Lower leg skin (tissue), 4 donors: ENCODE results near the gene ZFP36L1. TPM values are rescaled to one million over a fixed set of nuclear protein-coding genes. Genes with fewer than 3 reads are reported as not detected.
"Not testable (repeated sequence)": the region's sequence is repeated elsewhere in the genome, so short reads cannot be mapped to it uniquely, and the experiment has no call there.

Experiments
- DNase-seq, 2 donors: peaks; one replicate each; pipeline ENCODE4 v3.0.0-alpha.2; 2019; ENCODE audit warnings: low spot score in 2 of 2
- H3K4me3 ChIP-seq: fragments of 200-600 bp; sonication (generic); 2 replicates; pipeline ENCODE4 v1.5.1; 2017; ENCODE audit warnings: mild to moderate bottlenecking, low read depth; ENCODE audit not compliant: poor library complexity, severe bottlenecking
- POLR2A ChIP-seq, 2 donors: fragments of 450-650 bp; IDR thresholded peaks; one replicate each; pipeline ENCODE4 v1.6.1; 2016 to 2017; ENCODE audit warnings: antibody characterized with exemption in 2 of 2, mild to moderate bottlenecking in 1 of 2, moderate library complexity in 1 of 2
- WGBS, 2 donors: methylation state at CpG; one replicate each; pipeline ENCODE4 v1.1.5; 2018; 5-methylcytosine and 5-hydroxymethylcytosine counted together
- intact Hi-C: fragments of 100-400 bp; cut with DNase I; formaldehyde crosslinking; loops from one replicate; pipeline ENCODE4 v1.15.0; 2023; ENCODE audit warnings: low total_unique reads
- total RNA-seq, 4 donors: library from RNA; depleted of rRNA; stranded (reverse); fragments of >200 nt; gene quantifications; one replicate each; pipeline ENCODE4 v1.1.0, GENCODE V29; 2016
- TF ChIP-seq, protein P1 (sequence below), 3 donors: fragments of 450-650 bp; IDR thresholded peaks; one replicate each; pipeline ENCODE4 v1.5.1; 2016; ENCODE audit warnings: antibody characterized with exemption in 3 of 3, mild to moderate bottlenecking in 3 of 3, moderate library complexity in 2 of 3

Gene ZFP36L1
- total RNA-seq, 4 donors from 2014 or later, result 466 to 2,618 (median 922) TPM

DNA sequence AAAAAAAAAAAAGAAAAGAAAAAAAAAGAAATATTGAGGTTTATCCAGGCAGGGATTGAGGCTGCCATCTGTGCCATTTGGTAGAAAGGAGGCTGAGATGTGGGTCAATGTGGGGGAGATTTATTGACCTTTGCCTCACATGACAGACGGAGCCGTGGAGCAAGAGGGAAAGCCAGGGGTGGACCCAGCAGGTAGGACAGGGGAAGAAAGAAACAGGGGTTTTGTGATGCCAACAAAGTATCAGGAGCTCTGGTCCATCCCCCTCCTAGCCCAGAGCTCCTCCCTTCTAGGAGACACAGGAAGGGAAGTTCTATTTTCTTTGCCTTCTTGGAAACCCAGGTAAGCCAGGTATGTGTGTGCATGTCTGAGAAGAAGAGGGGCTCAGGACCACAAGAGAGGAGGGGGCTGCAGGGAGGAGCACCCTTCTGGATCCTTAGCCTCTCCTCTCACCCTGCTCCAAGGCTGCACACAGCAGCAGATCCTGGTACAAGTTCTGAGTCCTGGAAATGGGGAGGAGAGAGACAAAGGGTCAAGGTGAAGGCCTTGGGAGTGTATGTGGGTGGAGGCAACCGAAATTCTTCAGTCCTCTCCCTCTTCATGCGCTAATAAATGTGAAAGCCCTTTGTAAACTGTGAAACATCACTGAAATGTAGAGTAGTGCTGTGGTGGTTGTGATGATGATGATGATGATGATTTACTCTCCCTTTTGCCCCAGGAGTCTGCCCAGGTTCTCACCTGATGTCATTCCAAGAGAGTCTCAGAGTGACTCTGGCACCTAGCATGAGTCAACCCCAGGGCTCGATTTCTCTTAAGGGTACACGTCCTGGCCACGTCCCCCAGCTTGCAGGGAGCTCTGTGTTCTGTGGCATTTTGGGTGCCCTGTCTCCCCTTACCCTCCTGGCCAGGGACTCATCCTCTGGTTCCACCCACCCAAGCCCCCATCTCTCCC is 26.3 kb downstream of the ZFP36L1 start:
- no peak overlapping the region for H3K4me3 ChIP-seq
- DNase-seq, result no peak
- 79 to 84% methylated on average over 7 of the region's 7 CpGs for whole genome bisulfite sequencing, 2 donors
- TF ChIP-seq, protein P1, sequence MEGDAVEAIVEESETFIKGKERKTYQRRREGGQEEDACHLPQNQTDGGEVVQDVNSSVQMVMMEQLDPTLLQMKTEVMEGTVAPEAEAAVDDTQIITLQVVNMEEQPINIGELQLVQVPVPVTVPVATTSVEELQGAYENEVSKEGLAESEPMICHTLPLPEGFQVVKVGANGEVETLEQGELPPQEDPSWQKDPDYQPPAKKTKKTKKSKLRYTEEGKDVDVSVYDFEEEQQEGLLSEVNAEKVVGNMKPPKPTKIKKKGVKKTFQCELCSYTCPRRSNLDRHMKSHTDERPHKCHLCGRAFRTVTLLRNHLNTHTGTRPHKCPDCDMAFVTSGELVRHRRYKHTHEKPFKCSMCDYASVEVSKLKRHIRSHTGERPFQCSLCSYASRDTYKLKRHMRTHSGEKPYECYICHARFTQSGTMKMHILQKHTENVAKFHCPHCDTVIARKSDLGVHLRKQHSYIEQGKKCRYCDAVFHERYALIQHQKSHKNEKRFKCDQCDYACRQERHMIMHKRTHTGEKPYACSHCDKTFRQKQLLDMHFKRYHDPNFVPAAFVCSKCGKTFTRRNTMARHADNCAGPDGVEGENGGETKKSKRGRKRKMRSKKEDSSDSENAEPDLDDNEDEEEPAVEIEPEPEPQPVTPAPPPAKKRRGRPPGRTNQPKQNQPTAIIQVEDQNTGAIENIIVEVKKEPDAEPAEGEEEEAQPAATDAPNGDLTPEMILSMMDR (IDR thresholded peaks at IDR 0.05), result no peak
- TF ChIP-seq POLR2A (IDR thresholded peaks at IDR 0.05), result no peak
- intact Hi-C loops, result no loop called here

DNA sequence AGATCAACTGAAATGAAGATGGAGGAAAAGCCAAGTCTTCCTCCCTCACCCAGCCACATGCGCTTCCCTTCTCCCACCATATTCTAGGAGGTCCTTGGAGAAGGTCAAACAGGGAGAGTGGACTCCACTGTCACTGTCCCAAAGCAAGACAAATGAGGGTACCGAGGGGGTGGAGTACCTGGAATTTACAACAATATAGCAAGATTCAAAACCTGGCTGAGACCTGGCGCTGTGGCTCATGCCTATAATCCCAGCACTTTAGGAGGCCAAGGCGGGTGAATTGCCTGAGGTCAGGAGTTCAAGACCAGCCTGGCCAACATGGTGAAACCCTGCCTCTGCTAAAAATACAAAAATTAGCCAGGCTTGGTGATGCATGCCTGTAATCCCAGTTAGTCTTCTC is 29.0 kb downstream of the ZFP36L1 start:
- intact Hi-C loops, DNase-seq, H3K4me3 ChIP-seq: not testable (repeated sequence)
- 95 to 96% methylated on average over 4 of the region's 4 CpGs for WGBS, 2 donors

DNA sequence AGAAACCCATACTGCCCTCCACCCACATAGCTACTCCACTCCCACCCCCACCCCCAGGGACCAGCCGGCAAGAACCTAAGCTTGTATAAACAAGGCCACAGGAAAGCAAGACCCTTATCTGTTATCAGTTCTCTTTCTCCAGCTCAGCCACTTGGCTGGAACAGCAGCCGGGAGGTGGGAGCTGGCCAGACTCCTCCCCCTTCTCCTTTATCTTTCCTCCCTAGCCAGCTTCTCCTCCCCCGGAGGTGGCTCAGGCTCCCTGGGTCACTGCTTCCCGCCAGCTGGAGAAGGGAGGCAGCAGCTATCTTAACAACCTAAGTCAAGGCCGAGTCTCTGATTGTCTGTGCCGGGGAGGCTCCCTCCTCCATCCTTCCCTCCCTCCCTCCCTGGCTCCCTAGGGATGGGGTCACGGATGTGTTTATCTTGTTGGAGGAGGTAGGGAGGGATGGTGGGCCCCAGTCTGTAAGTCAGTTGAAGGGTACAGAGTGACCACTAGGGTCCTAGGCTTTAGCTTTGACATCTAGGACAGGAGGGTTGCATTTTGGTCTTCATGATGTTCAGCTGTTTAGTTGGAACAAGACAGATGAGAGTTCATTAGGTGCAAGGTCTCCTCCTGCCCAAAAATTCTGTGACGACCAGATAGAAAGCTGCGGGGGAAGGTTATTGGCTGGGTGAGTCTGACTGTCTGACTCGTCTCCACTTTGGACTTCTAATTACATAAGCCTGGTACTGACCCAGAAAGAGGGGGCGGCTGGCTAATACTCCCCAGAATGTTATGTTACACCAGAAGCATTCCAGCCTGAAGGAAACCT is 29.7 kb downstream of the ZFP36L1 start:
- intact Hi-C loops, result no loop called here
- H3K4me3 ChIP-seq, result no peak overlapping the region
- no peak for DNase-seq
- WGBS, 2 donors, result 28 to 36% methylated on average over 11 of the region's 11 CpGs
- TF ChIP-seq, protein P1 (IDR thresholded peaks at IDR 0.05), result no peak
- TF ChIP-seq POLR2A (IDR thresholded peaks at IDR 0.05), result no peak

DNA sequence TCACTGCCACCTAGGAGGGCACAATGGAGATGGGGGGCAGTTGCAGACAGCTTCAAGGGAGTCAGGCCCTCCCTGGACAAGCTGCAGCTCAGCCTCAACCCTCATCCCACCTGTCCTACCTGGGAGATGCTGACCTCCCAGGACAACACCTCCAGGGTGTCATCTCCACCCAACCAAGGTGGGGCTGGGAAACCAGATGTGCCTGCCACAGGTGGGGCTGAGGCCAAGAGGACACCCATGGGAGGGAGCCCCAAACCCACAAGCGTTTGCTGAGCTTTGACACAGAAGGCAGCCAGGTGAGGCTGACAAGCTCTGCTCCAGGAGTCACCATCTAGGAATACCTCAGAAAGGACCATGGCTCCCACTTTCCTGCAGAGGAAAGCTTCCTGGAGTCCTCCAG is 31.5 kb downstream of the ZFP36L1 start:
- intact Hi-C loops, result no loop called here
- WGBS, 2 donors, result 85% methylated on average over 1 of the region's 1 CpG; no CpG with 5 or more reads in 1 of the 2 donors
- no peak for TF ChIP-seq POLR2A (IDR thresholded peaks at IDR 0.05)
- TF ChIP-seq, protein P1 (IDR thresholded peaks at IDR 0.05), result no peak
- no peak for DNase-seq
- no peak overlapping the region for H3K4me3 ChIP-seq

DNA sequence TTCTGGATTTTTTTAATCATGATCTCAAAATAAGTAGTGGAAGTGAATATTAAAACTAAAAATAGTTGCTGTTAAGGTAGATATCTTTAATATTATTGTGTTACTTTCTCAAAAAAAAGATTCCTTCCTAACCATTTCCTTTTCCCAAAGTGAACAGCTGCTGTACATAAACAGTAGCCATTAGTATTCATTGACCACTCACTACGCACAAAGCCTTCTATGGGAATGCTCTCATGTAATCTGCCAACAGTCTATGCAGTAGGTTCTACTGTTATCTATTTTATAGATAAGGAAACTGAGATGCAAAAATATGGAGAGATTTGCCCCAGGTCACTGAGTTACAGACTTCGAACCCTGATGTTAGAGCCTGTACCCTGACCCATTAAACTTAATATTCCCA is 32.1 kb downstream of the ZFP36L1 start:
- DNase-seq, result no peak
- no peak overlapping the region for H3K4me3 ChIP-seq
- intact Hi-C loops, result no loop called here
- TF ChIP-seq, protein P1 (IDR thresholded peaks at IDR 0.05), result no peak
- no peak for TF ChIP-seq POLR2A (IDR thresholded peaks at IDR 0.05)
- 90 to 93% methylated on average over 2 of the region's 2 CpGs for WGBS, 2 donors

DNA sequence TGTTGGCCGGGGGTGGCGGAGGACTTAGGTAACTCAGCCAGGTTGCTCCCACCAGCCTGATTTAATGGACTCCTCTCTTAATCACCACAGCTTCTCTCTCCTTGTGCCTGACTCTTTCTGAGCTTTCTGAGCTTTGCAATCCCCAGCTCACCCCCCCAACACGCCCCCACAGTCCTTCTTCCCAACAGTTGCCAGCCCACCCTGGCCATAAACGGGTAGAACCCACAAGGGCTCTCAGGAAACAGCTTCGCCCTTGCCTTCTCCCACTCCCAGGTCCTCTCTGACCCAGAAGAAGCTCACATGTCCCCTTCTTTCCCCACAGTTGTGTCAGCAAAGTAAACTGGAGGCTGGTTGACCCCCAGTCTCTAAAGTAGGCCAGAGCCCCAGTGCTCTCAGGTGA is 32.9 kb downstream of the ZFP36L1 start:
- H3K4me3 ChIP-seq, result no peak overlapping the region
- WGBS, 2 donors, result 80 to 95% methylated on average over 5 of the region's 5 CpGs
- DNase-seq, result no peak
- intact Hi-C loops, result no loop called here
- TF ChIP-seq, protein P1 (IDR thresholded peaks at IDR 0.05), result no peak
- TF ChIP-seq POLR2A (IDR thresholded peaks at IDR 0.05), result no peak
